Stimulated activated CD4-positive, alpha-beta T cell treated with anti-CD3 and anti-CD28 coated beads, Interleukin-15, amount 100 ng/mL, for 1 hour (primary cell): ENCODE data around the gene AAK1.
"Not testable (repeated sequence)": the region's sequence is repeated elsewhere in the genome, so short reads cannot be mapped to it uniquely, and the experiment has no call there.

Experiments
- DNase-seq, 2 donors: peaks; one replicate each; pipeline ENCODE4 v3.0.0-alpha.2; 2020; ENCODE audit warnings: low read depth in 1 of 2, low spot score in 1 of 2

AAK1 gene

GRCh38 chr2:69456950-69457445, 186.5 kb downstream of the AAK1 start:
- DNase-seq, result no peak

- no peak for DNase-seq
Observed at GRCh38 chr2:69456154-69456553, 187.4 kb downstream of the AAK1 start.

DNA sequence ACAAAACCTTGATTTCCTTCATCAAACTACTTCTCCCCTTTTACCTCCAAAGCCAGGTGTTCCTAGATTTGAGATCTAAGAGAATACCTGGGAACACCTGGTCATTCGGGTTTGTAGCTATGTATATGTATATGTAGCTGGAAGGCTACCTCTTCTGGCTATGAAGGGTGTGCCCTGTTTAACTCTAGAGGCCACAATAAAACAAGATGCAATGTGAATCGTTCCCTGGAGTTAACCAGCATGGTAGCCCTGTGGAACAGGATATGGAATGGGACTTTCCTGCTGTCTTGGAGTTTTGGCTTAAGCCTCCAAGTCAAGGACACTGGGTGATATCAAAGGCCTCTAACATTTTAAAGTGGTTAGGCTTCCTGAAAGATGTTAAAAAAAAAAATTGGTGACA, 188.6 kb downstream of the AAK1 start:
- DNase-seq, result no peak

- DNase-seq, result no peak
Observed at GRCh38 chr2:69453475-69454129, 189.9 kb downstream of the AAK1 start.

GRCh38 chr2:69452687-69453086, 190.9 kb downstream of the AAK1 start:
- DNase-seq, result no peak

- DNase-seq, result no peak
Observed at GRCh38 chr2:69450735-69451416, 192.7 kb downstream of the AAK1 start.

DNA sequence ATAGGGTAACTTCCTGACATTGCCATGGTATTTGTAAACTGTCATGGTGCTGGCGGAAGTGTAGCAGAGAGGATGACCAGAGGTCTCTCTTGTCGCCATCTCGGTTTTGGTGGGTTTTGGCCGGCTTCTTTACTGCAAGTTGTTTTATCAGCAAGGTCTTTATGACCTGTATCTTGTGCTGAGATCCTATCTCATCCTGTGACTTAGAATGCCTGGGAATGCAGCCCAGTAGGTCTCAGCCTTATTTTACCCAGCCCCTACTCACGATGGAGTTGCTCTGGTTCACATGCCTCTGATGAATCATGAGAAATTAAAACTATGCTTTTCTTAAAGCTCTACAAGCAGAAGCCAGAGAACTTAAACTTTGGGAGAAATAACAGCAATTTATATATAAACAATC, 193.6 kb downstream of the AAK1 start:
- no peak for DNase-seq

DNA sequence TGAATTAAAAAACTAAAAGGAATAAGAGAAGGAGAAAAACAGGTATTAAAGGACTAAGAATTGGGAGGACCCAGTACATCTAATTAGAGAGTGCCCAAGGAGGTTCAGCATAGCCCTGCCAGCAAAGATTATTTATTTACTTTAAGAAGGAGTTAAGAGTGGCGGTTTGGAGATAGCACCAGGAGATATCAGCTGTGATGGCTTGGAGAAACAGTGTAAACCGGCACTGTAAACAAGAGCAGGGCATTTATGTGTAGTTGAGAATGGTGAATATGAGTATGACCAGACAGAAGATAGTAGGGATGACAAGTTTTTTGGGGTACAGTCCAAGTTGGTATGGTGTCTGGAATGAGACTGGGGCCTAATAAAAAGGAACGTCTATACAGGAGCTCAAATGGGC, 199.9 kb downstream of the AAK1 start:
- DNase-seq, result not testable (repeated sequence)

- not testable (repeated sequence) for DNase-seq
Observed at GRCh38 chr2:69439499-69439898, 204.0 kb downstream of the AAK1 start.

- DNase-seq, result no peak
Observed at GRCh38 chr2:69438580-69438979, 205.0 kb downstream of the AAK1 start.

- no peak for DNase-seq
Observed at GRCh38 chr2:69437751-69438154, 205.8 kb downstream of the AAK1 start.

GRCh38 chr2:69436938-69437750, 206.4 kb downstream of the AAK1 start, which contains the start of gene NFU1:
TSS of gene NFU1 (minus strand) at chr2:69437435. CDS start at chr2:69437422, 13 bp downstream.
- DNase-seq, result peak; percentile 64 to 76

GRCh38 chr2:69436596-69436937, 207.0 kb downstream of the AAK1 start:
- DNase-seq, result no peak

DNA sequence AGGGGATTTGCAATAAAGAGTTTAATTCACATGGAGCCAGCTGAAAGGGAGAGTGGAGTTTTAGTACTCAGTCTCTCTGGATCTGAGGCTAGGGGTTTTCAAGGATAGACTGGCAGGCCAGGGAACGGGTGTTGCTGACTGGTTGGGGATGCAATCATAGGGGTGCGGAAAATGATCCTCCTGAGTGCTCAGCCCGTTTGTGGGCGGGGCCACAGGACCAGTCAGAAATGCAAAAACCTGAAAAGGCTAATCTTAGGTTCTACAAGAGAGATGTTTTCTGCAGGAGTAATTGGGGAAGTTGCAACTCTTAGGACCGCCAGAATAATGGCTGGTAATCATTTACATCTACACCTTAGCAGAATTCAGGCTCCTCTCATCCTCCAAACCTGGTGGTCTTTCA, 208.8 kb downstream of the AAK1 start:
- no peak for DNase-seq

DNA sequence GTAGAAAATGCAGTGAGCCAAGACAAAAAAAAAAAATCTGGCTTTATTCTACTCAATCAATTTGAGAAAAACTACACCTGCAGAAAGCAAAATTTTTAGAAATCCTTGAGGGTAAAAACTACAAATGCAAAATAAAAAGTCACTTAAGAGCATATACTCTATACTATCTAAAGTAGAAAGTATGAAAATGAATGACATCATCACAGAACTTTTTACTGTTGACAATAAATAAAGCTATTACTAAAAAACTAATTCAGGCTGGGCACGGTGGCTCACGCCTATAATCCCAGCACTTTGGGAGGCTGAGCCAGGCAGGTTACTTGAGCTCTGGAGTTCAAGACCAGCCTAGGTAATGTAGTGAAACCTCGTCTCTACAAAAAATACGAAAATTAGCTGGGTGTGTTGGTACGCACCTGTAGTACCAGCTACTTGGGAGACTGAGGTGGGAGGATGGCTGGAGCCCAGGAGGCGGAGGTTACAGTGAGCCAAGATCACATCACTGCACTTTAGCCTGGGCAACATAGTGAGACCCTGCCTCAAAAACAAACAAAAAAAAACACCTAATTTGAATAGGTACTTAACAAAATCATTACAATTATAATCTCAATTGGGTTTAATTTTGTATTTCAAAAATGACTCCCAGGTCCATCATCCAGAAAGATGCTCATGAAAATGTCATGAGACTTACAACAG, 213.9 kb downstream of the AAK1 start:
- DNase-seq, result no peak

DNA sequence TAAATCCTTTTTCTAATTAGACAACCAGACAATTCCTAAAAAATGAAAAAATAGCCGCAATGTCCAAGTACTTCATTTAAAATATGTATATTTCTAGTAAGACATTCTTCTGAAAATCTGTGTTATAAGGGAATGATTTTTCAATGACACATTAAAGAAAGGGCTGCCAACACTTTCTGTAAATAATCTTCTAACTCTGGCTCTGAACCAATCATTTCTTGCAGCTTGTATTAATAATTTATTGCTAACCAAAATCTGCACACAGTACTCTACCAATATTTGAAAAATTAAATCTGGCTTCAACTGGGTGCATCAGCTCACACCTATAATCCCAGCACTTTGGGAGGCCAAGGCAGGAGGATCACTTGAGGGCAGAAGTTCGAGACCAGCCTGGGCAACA, 214.6 kb downstream of the AAK1 start:
- DNase-seq, result no peak

GRCh38 chr2:69424419-69424818, 219.1 kb downstream of the AAK1 start:
- DNase-seq, result no peak

DNA sequence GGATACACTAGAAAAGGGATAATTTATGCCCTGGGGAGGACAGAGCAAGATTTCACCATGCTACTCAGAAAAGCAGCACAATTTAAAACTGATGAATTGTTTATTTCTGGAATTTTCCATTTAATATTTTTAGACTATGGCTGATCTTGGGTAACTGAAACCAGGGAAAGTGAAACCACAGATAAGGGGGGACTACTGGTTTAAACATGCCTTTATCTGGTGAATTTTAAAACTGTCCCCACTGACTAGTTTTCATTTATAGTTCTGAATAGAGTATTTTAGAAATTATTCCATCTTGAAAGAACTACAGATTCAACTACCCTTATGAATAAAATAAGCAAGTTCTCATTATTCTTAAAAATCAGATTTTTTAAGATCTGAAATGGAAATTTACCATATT, 221.3 kb downstream of the AAK1 start:
- no peak for DNase-seq

GRCh38 chr2:69419111-69419510, 224.4 kb downstream of the AAK1 start:
- not testable (repeated sequence) for DNase-seq

- DNase-seq, result no peak
Observed at GRCh38 chr2:69416147-69416546, 227.4 kb downstream of the AAK1 start.
